Measurements from ENCODE around the gene PCGF5.
"Not testable (repeated sequence)": the region's sequence is repeated elsewhere in the genome, so short reads cannot be mapped to it uniquely, and the experiment has no call there.

The PCGF5 gene

DNA sequence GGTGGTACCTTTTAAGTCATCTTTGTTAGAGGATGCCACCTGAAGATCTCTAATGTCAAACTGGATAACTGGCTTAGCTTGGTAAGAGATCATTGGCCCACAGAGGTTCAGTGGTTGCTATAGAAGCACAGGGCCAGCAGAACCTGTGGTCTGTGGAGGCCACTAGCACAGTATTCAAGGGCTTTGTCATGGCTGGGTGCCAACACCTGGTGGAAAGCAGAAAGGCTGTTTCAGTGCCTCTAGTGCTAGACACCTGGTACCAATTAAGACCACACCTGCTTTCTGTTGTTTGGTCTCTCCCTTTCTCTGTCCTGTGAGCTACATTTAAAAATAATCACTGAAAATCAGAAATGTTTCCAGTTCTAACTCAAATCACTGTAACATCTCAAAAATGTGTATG lies 10.0 kb upstream of the PCGF5 start:
- no peak for DNase-seq

DNA sequence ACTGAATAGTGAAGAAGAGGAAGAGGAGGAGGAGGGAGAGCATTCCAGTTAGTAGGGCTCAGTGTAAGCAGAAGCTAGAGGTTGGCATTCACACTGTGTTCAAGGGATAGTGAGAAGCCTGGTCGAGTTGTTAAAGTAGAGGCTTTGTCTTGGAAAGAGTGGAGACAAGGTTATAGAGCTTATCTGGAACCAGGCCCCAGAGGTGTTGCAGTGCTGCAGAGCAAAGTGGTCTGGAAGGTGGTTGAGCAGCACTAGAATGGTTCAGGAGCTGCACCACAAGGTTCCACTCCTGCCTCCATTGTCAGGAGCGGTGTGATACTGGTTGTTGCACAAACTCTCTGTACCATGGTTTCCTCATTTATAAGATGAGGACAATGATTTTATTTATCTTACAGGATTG lies 8.8 kb upstream of the PCGF5 start:
- DNase-seq, result no peak

DNA sequence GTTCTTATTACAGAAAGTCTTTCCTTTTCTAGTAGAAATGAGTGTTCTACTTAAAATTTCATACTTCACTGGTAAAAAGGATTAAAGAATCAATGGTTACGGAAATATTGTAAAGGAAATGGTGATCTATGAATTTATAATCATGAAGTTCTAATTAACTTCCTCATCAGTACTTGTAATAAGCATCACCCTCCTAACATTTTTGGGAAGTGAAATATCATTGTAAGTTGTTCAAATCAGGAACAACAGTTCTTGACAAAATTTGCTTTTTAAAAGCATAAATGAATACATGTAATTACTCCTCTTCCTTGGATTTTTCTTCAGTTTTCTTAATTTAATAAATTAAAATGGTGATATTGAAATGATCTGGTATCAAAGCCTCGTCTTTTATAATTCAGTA lies 5.6 kb upstream of the PCGF5 start:
- DNase-seq, result no peak

DNA sequence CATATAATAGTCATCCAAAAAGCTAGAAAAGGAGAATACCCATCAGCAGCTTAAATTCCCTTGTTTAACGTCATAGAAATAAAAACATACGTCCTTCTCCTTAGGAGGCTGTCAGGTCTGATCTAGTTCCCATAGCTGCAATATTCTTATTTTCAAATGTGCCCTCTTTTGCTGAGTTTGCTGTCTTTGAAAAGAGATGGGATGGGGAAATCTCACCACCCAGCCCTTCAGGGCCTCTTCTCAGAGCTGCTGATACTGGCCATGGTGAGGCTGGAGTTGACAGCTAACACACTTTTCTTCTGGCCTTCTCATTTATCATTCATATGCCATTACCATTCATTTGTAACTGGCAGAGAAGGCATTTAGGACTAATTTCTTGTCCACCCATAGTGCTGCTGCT lies 5.1 kb upstream of the PCGF5 start:
- no peak for DNase-seq

DNA sequence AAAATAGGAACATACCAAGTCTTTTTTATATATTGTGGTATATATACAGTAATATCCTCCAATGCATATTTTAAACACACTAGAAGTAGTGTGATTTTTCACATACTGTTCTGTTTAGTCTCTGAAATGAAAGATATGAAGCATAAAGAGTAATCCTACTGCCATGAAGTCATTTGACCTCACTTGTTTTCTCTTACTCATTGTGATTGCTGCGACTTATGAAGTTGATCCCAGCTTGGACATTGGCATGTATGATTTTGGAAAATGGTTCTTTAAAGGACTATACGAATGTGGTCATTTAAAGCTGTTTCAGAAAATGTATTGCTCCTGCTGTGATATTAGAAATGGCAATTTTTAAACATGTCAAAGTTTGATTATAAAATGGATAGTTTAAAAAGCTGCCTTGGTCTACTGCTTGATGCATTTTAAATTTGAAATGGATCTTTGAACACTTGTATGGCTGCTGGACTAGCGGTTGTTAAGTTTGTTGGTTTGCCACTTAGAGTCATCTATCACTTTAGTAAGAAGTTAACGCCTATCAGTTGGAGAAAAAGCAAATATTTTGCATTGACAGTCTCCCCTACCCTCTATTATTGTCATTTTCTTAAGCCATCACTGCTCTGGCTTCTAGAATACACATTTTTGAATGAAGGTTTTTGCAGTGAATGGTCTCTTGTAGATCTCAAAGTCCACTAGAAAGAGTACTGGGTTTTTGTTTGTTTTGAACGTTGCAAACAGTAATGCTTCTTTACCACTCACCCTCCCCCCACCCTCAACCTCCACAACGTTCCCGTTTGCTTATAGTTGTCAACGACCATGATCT lies 881 bp upstream of the PCGF5 start:
- DNase-seq, result no peak

DNA sequence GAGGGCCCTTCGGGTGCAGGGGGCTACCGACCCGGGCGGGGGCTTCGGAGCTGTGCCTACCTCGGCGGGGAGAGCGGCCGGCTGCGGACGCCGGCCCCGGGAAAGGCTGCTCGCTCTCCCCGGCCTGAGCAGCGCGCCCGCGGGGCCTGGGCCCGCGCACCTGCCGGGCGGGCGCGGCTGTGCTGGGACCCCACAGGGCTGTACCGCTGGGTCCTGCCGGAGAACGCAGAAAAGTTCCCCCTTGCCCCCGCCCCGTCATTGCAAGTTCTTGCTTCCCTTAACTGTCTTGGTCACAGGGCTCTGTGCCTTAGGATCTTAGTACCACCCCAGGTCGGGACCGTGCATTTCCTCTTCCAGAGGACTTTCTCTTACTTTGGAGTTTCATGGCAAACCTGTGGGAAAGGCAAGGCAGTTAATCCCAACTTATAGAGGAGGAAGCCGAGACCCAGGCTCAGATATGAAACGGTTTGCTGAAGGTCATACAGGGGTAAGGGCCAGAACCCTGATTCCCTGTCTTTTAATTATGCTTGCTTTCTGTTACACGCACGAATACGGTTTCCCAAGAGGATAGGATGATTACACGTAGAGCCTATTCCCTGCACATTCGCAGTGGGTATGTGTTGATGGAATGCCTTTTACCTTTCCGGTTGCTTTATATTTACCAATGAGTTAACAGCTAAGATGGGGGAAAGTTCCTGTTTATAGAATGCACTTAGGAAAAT lies 652 bp downstream of the PCGF5 start:
- no peak for DNase-seq

DNA sequence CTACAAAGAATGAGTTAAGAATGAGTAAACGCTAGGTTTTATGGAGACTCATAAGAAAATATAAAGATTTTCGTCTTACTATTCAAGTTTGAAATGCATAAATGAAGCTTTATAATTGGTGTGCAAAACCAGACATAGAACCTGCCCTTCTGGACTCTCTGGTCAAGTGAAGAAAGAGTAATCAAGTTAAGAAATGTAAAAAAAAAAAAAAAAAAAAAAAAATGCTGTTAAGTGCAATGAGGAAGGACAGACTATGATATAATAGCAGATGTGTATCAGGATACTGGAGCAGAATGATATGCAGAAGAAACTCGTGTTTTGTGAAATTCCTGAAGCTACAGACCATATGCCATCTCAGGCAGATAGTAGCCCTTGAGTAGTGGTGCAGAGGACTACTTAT lies 5.6 kb downstream of the PCGF5 start:
- DNase-seq, result no peak

DNA sequence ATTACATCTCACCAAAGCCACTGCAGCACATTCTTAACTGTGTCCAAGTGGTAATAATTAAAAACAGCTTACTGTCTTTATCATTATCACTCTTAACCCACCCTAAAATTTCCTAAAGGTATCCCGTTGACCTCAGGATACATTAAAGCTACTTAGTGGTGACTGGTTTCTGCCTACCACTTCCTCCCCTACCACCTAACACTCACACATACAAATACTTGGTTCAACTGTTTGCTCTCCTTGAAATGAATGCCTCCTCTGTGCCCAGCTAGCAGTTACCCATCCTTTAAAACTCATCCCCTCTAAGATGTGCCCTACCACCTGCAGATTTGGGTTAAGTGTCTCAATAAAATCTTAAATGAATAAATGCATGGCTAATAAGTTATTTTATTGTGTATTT lies 7.1 kb downstream of the PCGF5 start:
- DNase-seq, result no peak

DNA sequence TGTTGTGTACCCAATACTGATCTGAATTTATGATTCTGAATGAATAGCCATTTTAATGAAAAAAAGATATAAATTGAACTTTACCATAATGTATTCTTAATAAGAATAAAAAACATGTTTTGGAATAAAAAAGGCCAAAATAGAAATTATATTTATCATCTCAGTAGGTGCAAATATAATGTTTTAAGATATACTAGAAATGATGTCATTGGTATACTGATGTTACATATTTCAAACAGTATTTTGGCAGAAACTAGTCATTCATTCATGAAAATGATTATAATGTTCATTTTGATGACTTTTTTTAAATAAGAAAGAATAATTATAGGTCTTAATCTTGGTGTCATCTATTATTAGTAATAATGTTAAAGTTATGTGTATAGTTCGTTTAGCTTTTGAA lies 9.2 kb downstream of the PCGF5 start:
- no peak for DNase-seq

DNA sequence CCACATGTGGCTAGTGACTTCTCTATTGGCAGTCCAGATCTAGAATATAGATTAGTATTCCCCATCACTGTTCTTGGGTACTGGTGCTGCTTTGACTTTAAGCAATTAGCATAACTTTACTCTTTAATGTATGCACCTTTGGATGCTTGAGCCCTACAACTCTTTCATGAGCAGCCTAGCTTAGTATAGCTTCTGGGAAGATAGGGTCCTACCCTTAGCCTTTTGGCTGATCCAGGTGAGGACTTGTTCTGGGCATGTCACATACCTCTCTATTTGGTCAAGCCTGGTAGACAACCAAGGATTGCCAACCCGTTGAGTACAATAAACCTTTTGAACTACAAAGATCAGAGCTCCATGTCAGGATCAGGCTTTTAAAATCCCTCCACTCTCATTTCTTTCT lies 17.7 kb downstream of the PCGF5 start:
- DNase-seq, result no peak

DNA sequence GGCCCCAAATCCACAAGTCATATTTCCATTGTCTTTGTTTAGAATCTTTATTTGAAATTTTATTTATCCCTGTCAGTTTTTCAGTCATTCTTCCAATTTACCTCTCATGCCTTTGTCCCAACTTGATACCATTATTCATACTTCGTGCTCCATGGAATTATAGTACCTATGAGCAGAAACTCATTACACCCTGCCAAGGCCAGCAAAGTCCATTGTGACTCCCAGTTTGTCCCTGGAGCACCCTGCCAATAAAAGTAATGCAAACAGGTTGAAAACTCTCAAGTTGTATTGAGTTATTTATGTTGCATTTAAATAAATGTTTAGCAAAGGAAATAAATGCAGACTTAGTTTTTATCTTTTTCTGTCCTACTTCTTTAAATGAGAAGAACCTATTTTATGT lies 19.3 kb downstream of the PCGF5 start:
- DNase-seq, result no peak

DNA sequence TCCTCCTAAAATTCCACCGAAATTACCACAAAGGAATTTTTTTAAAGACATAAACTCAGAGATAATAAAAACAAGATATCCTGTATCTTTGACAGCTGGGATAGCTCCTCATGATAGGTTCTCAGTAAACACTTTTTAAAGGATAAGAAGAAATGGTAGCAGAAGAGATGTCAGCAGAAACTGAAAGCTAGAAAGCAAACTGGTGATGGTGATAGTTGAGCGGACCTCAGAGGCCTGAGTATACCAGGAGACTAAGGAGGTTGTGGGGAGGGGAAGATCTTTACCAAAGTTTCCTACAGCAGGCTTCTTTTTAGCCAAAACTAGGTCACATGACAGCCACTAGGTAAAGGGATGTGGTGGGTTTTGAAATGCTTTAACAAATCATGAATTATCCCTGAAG lies 22.5 kb downstream of the PCGF5 start:
- DNase-seq, result no peak

DNA sequence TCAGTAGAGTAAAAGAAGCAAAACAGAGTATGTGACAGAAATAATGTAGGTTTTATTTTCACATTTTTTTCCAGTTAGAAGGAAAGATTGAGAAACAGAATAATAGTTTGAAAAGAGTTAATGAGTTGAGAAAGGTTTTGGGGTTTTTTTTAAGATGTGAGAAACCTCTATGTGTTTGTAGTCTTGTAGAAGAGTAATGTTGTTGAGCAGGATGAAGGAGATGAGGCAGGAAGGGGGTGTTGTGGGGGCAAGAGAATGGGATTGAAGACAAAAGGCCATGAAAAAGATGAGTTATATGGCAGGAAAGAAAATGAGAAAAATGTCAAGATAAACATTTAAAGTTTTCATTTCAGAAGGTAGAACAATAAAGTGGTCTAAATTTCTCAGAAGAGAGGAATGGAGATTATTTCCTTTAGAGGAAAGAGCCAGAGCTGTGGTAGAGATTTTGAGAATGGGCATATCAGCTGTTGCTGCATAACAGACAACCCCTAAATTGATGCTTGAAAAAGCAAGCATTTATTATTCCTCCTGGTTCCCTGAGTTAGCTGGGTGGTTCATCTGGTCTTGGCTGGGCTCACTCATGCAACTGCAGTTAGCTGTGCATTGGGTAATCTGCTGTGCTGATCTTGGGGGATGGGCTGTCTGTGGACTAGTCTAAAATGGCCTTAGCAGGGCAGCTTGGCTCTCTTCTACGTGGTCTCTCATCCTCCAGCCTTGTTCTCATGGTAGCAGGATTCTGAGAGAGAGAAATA lies 27.1 kb downstream of the PCGF5 start:
- DNase-seq, result no peak

DNA sequence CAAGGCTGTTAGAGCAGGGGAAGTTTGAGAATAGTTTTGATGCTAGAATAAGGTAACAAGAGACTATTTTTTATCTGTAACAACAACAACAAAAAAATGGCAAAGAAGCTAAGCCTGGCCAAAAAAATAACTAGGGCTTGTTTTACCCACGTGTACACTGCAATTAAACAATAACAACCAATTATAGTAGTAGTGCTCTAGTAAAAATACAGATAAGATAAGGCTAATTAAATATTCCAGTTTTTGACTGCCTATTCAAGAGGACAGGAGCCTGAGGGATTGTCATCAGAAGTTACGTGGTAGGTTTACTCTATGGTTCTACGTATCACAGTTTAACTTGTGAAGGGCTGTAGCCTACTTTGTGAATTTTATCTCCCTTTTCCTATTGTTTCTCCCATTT lies 29.2 kb downstream of the PCGF5 start:
- no peak for DNase-seq

DNA sequence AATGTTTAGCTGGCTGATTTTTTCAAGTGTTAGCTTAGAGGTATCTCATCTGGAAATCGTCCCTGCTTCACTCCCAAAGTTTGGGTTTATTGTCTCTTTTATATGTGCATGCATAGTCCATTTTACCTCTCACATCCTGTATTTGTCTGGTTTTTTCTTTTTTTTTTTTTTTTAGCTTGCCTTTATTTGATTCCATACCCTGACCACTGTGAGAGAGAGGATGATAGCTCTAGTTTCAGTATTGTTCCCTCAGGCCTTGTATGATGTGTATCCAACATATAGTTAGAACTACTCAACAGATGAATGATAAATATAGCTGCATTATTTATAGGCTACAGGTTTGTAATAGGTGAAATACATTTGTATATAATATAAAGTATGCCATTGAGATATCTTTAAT lies 29.9 kb downstream of the PCGF5 start:
- no peak for DNase-seq

DNA sequence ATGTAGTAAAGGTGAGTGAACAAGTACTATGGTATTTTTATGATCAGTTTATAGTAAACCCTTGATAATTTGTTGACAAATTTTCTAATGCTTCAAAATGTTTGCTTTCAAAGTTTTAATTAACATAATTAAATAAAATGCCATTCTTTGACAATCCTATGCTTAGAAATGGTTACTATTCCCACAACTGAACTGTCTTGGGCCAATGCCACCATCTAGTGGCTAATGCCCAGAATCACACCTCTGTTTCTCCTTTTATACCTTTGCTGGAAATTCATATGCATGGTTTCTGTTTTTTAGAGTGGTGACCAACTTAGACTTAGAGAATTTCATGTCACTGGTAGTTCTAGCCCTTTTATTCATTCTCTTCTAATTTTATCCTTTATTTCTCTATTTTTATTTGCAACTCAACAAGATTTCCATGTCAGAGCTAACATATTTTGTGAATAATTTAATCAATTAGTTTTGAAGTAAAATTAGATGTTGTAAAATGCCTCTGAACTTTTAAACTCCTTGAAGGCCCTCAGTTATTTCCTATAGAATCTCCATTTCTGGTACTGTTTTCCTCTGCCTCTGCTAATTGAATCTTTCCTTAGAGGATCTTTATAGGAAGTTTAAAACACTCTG lies 31.1 kb downstream of the PCGF5 start:
- DNase-seq, result no peak

DNA sequence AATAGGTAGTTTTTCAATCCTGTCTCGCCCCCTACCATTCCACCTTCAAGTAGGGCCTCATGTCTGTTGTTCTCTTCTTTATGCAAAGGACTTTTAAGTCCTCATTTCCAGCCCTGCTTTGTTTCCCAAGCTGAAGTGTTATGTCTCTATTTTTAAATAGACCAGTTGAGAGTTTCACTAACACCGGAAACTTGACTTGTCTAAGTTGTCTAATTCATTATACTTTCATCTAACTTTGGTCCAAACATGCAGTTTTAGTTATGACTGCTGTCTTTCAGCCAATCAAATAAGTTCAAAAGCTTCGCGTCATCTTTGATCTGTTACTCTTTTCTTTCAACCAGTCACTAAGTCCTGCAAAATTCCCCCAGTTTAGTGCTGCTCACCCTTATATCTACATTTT lies 32.8 kb downstream of the PCGF5 start:
- no peak for DNase-seq

DNA sequence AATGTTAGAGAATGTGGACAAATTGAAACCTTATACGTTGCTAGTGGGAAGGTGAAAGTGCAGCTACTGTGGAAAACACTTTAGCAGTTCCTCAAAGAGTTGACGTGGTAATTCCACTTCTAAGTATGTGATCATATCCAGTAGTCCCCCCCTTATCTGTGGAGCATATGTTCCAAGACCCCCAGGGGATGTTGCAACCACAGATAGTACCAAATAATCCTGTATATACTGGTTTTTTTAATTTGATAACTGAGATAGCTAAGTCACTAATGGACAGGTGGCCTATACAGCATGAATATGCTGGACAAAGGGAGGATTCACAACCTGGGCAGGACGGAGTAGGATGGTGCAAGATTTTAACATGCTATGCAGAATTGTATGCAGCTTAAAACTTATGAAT lies 36.8 kb downstream of the PCGF5 start:
- DNase-seq, result no peak

DNA sequence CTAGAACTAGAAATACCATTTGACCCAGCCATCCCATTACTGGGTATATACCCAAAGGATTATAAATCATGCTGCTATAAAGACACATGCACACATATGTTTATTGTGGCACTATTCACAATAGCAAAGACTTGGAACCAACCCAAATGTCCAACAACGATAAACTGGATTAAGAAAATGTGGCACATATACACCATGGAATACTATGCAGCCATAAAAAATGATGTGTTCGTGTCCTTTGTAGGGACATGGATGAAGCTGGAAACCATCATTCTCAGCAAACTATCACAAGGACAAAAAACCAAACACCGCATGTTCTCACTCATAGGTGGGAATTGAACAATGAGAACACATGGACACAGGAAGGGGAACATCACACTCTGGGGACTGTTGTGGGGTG lies 40.0 kb downstream of the PCGF5 start:
- not testable (repeated sequence) for DNase-seq

DNA sequence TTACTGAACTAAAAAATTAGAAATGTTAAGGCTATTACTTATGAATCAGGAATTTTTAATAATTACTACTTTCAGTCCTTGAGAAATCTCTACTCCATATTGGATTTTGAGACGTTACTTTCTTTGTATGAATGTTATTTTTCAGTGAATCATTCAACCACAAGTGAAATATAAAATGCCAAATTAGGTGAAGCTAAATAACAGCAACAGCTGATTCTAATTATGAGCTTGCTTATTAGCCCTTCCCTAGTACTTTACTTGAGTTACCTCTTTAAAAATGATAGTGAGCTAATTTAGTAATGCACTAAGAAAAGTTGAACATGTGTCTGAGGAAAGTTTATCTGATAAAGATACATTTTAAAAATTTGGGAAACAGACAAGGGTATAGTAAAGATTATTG lies 51.4 kb downstream of the PCGF5 start:
- no peak for DNase-seq

DNA sequence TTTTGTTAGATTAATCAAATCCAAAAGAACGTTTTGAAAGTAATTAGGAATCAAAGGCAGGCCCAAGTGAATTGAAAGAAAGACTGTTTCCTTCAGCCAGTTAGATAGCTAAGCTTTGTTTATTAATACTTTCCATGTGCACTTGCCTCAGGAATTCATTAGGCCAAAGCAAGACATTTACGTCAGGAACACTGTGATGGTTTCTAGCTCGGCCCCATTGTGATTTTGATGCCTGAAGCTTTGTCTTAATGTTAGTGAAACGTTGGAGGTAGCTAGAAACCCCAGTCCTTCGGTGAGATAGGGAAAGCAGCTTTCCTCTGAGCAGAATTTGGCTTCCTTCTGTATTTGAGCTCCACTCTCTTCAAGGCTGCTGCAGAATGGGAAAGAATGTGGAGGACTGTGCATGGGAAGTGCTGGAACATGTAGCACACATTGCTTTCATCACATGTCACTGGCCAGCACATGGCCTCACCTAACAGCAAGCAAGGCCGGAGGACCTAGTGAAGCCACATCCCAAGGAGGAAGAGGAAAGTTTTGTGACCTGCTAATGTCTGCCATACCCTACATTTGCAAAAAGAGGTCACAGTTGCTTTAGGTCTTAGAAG lies 64.1 kb downstream of the PCGF5 start:
- DNase-seq, result no peak

DNA sequence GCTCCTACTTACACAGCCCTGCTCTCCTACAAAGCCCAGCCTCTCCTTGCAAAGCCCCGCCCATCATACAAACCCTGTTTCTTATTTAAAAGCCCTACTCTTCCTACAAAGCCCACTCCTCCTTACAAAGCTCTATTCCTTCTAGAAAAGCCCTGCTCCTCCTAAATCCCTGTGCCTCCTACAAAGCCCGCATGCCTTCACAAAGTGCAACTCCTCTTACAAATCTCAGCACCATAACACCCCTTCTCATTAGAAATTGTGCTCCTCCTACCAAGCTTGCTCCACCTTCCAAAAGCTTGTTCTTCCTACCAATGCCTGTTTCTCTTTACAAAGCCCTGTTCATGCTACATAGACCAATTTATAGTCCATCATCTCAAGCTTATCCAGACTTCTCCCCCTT lies 66.1 kb downstream of the PCGF5 start:
- no peak for DNase-seq

DNA sequence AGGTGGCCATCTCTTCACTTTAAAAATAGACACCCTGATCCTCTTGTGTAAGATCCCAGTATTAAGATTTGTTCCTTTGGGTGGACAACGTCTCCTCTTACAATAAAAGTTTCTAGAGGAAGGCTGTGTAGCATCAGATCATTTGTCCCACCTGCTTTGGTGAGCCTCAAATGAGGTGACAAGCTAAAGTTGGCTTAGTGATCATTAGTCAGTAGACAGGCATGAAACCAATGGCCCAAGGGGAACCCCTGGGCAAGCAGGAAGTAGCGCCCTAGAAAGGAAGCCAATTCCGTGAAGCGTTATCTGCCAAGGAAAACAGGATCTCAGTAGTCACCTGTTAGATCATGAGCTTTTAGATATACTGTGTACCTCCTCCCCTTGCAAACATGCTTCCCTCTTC lies 66.8 kb downstream of the PCGF5 start:
- no peak for DNase-seq
